Measurements from ENCODE around the gene PRSS57. TPM values are rescaled to one million over a fixed set of nuclear protein-coding genes. Genes with fewer than 3 reads are reported as not detected.

Gene PRSS57
- total RNA-seq, 1 experiment from 2014 or later: not detected

GRCh38 chr19:688214-688613 lies 7.0 kb downstream of the PRSS57 start:
- no TSS peak for BruUV-seq (replicated peaks)
- H3K9me3 ChIP-seq (ENCODE audit: low read depth, low read length, poor library complexity, severe bottlenecking): no peaks in the 10 kb centered on the region
- H3K27me3 ChIP-seq (replicated peaks; ENCODE audit: insufficient read depth, low read depth, low read length, poor library complexity): no peaks in the 10 kb centered on the region
- ChIA-PET CTCF (no interaction called here), POLR2A (ENCODE audit: low non-redundant PET) (no interaction called here)
- no peak overlapping the region for H3K27ac ChIP-seq (ENCODE audit: low read depth, low read length, poor library complexity, severe bottlenecking)
- intact Hi-C loops (cut with micrococcal nuclease; ENCODE audit: unreplicated experiment): no loop called here
- no peak for TF ChIP-seq EZH2 (IDR thresholded peaks at IDR 0.05; ENCODE audit: borderline replicate concordance, low read depth, low read length, poor library complexity, severe bottlenecking)
- no peak for TF ChIP-seq CTCF (conservative IDR thresholded peaks at IDR 0.05; ENCODE audit: low read depth, low read length)
- DNase-seq (ENCODE audit: low spot score): no peak
- no peaks in the 10 kb centered on the region for H3K4me1 ChIP-seq (ENCODE audit: insufficient read depth, low read length, poor library complexity, severe bottlenecking)
- no peaks in the 10 kb centered on the region for H3K36me3 ChIP-seq (ENCODE audit: insufficient read depth, low read length, poor library complexity, severe bottlenecking)
- no peak overlapping the region for H3K4me3 ChIP-seq (ENCODE audit: low read depth, low read length, poor library complexity, severe bottlenecking)

DNA sequence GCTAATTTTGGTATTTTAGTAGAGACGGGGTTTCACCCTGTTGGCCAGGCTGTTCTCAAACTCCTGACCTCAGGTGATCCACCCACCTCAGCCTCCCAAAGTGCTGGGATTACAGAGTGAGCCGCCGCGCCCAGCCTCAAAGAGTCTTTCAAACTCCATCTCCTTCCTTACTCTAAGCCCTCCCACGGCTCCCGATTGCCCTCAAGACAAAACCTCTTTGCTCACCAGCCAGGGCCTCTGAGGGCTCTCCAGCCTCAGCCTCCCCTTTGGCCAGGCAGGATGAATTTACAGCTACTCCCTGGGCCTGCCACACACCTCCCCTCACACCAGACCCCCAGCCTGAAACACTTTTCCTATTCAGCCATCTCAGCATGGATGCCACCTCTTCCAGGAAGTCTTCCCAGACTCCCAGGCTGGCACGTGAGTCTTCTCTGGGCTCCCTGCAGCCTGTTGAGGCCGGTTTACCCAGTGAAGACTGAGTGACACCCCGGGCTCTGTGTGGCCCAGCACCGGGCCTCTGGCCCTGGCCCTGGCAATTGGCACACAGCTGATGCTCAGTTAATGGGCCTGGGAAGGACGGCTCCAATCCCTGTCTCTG lies 7.6 kb downstream of the PRSS57 start:
- ChIA-PET CTCF (no interaction called here), POLR2A (ENCODE audit: low non-redundant PET) (no interaction called here)
- Histone ChIP-seq H3K4me3 (ENCODE audit: low read depth, low read length, poor library complexity, severe bottlenecking) (no peak overlapping the region), H3K27ac (ENCODE audit: low read depth, low read length, poor library complexity, severe bottlenecking) (no peak overlapping the region), H3K9me3 (ENCODE audit: low read depth, low read length, poor library complexity, severe bottlenecking) (no peaks in the 10 kb centered on the region), H3K27me3 (replicated peaks; ENCODE audit: insufficient read depth, low read depth, low read length, poor library complexity) (no peaks in the 10 kb centered on the region), H3K4me1 (ENCODE audit: insufficient read depth, low read length, poor library complexity, severe bottlenecking) (no peaks in the 10 kb centered on the region), H3K36me3 (ENCODE audit: insufficient read depth, low read length, poor library complexity, severe bottlenecking) (no peaks in the 10 kb centered on the region)
- DNase-seq (ENCODE audit: low spot score): no peak
- BruUV-seq (replicated peaks): no TSS peak
- TF ChIP-seq EZH2 (IDR thresholded peaks at IDR 0.05; ENCODE audit: borderline replicate concordance, low read depth, low read length, poor library complexity, severe bottlenecking): no peak
- TF ChIP-seq CTCF (conservative IDR thresholded peaks at IDR 0.05; ENCODE audit: low read depth, low read length): no peak
- intact Hi-C loops (cut with micrococcal nuclease; ENCODE audit: unreplicated experiment): no loop called here

- H3K36me3 ChIP-seq (ENCODE audit: insufficient read depth, low read length, poor library complexity, severe bottlenecking): no peaks in the 10 kb centered on the region
- no peak for DNase-seq (ENCODE audit: low spot score)
- no peak overlapping the region for H3K4me3 ChIP-seq (ENCODE audit: low read depth, low read length, poor library complexity, severe bottlenecking)
- CTCF ChIA-PET: no interaction called here
- H3K9me3 ChIP-seq (ENCODE audit: low read depth, low read length, poor library complexity, severe bottlenecking): no peaks in the 10 kb centered on the region
- no peaks in the 10 kb centered on the region for H3K4me1 ChIP-seq (ENCODE audit: insufficient read depth, low read length, poor library complexity, severe bottlenecking)
- no peaks in the 10 kb centered on the region for H3K27me3 ChIP-seq (replicated peaks; ENCODE audit: insufficient read depth, low read depth, low read length, poor library complexity)
- H3K27ac ChIP-seq (ENCODE audit: low read depth, low read length, poor library complexity, severe bottlenecking): no peak overlapping the region
- TF ChIP-seq EZH2 (IDR thresholded peaks at IDR 0.05; ENCODE audit: borderline replicate concordance, low read depth, low read length, poor library complexity, severe bottlenecking): no peak
- no peak for TF ChIP-seq CTCF (conservative IDR thresholded peaks at IDR 0.05; ENCODE audit: low read depth, low read length)
- intact Hi-C loops (cut with micrococcal nuclease; ENCODE audit: unreplicated experiment): no loop called here
- BruUV-seq (replicated peaks): no TSS peak
- POLR2A ChIA-PET (ENCODE audit: low non-redundant PET): interaction anchor here (0.6 kb wide), 1 partner anchor 1330 kb away, joined by 3 read pairs; no protein-coding TSS in a partner anchor
Observed at GRCh38 chr19:686589-687297, 8.5 kb downstream of the PRSS57 start.

Data from A673 (cell line).